ENCODE measurements around the gene SMTN. TPM values are rescaled to one million over a fixed set of nuclear protein-coding genes. Genes with fewer than 3 reads are reported as not detected.

SMTN gene
- total and polyA plus RNA-seq, 8 donors, result 25.5 to 77.4 (median 40.0) TPM

DNA sequence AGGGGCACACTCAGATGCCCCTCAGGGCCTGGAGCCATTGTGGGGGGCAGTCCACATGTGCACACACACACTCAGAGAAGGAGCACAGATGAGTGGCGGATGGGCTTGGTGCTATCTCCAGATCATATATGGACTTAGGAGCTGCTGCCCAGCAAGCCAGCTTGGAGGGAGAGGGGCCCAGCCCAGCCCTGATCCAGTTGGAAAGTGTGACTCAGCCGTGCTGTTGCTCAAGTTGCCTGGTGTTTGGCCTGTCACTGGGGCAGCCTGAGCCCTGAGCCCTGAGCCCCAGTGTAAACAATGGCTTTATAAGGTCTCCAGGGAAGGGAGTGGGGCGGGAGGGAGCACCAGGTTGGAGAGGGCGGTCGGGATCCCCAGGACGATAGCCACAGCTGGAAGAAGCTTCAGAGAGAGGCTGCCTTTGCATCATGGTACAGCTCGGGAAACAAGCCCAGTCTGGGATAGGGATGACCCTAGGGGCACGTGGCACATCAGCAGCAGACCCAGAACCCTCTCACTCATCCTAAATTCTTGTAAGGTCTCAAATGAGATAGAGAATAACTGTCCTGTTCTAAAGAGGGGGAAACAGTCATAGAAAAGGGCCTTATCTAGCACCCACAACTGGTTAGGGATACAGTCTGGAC lies 21.4 kb downstream of the SMTN start:
- peaks cover 0 to 32% (median 6%) of the 10 kb centered on the region in 3 donors for H3K36me3 ChIP-seq
- DNase-seq (peak in 5 of 6 donors; percentile 15 to 63 (median 41)), ATAC-seq (peak in 3 of 4 donors; percentile 2 to 10 (median 5)), FAIRE-seq (no peak)
- no peak overlapping the region for H3K4me3 ChIP-seq
- no peak for TF ChIP-seq CTCF (IDR thresholded peaks at IDR 0.05)
- H3K27me3 ChIP-seq, result no peaks in the 10 kb centered on the region
- 85 to 86% methylated on average over 8 of the region's 8 CpGs for WGBS, 2 donors
- intact Hi-C loops (cut with DNase I), result no loop called here
- H3K27ac ChIP-seq, result peak overlapping the region in 2 of 4 donors; percentile 17 to 36
- H3K4me1 ChIP-seq, result no peaks in the 10 kb centered on the region
- no peaks in the 10 kb centered on the region for H3K9me3 ChIP-seq

DNA sequence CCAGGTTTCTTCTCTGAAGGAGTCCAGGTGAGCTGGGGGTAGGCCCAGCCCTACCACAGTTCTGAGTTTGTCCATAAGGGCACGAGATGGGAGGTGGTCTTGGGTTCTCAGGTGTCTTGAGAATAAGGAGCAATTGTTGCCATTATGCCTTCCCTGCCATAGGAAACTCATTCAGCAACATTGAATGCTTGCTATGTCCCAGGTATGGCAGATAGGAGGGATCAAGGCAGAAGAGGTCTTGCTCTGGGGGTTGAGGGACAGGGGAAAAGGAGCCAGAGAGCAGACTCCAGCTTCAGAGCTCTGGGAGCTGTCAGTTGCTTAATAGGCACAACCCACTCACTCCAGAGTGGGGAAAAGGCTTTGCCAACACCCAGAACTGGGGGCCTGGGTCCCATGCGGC lies 22.0 kb downstream of the SMTN start:
- H3K36me3 ChIP-seq, result peaks cover 0 to 27% (median 6%) of the 10 kb centered on the region in 3 donors
- intact Hi-C loops (cut with DNase I), result no loop called here
- no peaks in the 10 kb centered on the region for H3K9me3 ChIP-seq
- H3K4me3 ChIP-seq, result no peak overlapping the region
- FAIRE-seq (no peak), DNase-seq (no peak), ATAC-seq (no peak)
- WGBS, 2 donors, result 82 to 95% methylated on average over 2 of the region's 2 CpGs
- TF ChIP-seq CTCF (IDR thresholded peaks at IDR 0.05), result no peak
- peaks cover 0 to 4% (median 0%) of the 10 kb centered on the region in 3 donors for H3K4me1 ChIP-seq
- H3K27ac ChIP-seq, result peak overlapping the region in 1 of 4 donors; percentile 17
- H3K27me3 ChIP-seq, result no peaks in the 10 kb centered on the region

- intact Hi-C loops (cut with DNase I), result no loop called here
- Histone ChIP-seq H3K27ac (no peak overlapping the region), H3K4me3 (no peak overlapping the region), H3K9me3 (no peaks in the 10 kb centered on the region), H3K36me3 (peaks cover 0 to 20% (median 6%) of the 10 kb centered on the region in 3 donors), H3K27me3 (no peaks in the 10 kb centered on the region), H3K4me1 (peaks cover 0 to 7% (median 0%) of the 10 kb centered on the region in 3 donors)
- peak in 3 of 6 donors; percentile 25 to 74 (median 56) for DNase-seq
- no peak for FAIRE-seq
- TF ChIP-seq CTCF (IDR thresholded peaks at IDR 0.05), result no peak
- 76 to 85% methylated on average over 30 to 33 of the region's 33 CpGs for WGBS, 2 donors
- ATAC-seq, result no peak
Observed at GRCh38 chr22:31103899-31104694, 23.0 kb downstream of the SMTN start.

GRCh38 chr22:31104869-31105268 lies 23.8 kb downstream of the SMTN start:
- DNase-seq (peak in 3 of 6 donors; percentile 22 to 76 (median 50)), FAIRE-seq (no peak), ATAC-seq (no peak)
- no peak overlapping the region for H3K27ac ChIP-seq
- intact Hi-C loops (cut with DNase I), result loop anchor here in 1 of 3 donors (5.0 kb wide), 1 partner anchor 42 kb away; no protein-coding TSS in a partner anchor
- no peak overlapping the region for H3K4me3 ChIP-seq
- no peaks in the 10 kb centered on the region for H3K27me3 ChIP-seq
- H3K9me3 ChIP-seq, result no peaks in the 10 kb centered on the region
- 72 to 80% methylated on average over 30 to 35 of the region's 35 CpGs for WGBS, 2 donors
- peaks cover 0 to 7% (median 0%) of the 10 kb centered on the region in 3 donors for H3K4me1 ChIP-seq
- peaks cover 0 to 13% (median 0%) of the 10 kb centered on the region in 3 donors for H3K36me3 ChIP-seq
- no peak for TF ChIP-seq CTCF (IDR thresholded peaks at IDR 0.05)

Data from pancreas (tissue), 10 donors.